GM12878 (cell line): Measurements from ENCODE around the gene DUT. TPM values are rescaled to one million over a fixed set of nuclear protein-coding genes. Genes with fewer than 3 reads are reported as not detected.

ENCODE experiments used
- BRCA1 ChIP-seq: IDR thresholded peaks from 2 replicates; pipeline ENCODE4 v1.6.1; 2011; ENCODE audit warnings: low read depth, low read length, improper control_type of control experiment
- CHD4 ChIP-seq: fragments of 200-600 bp; sonication (generic); IDR thresholded peaks from 2 replicates; pipeline ENCODE4 v1.6.1; 2016; ENCODE audit warnings: mild to moderate bottlenecking
- DPF2 ChIP-seq: fragments of 450-650 bp; IDR thresholded peaks from 2 replicates; pipeline ENCODE4 v1.6.1; 2017; ENCODE audit warnings: mild to moderate bottlenecking
- GABPA ChIP-seq: IDR thresholded peaks from 2 replicates; pipeline ENCODE4 v1.6.1; 2014; ENCODE audit warnings: antibody characterized with exemption, low read depth, mild to moderate bottlenecking, inconsistent platforms
- HDAC2 ChIP-seq: fragments of 200-600 bp; sonication (generic); IDR thresholded peaks from 2 replicates; pipeline ENCODE4 v1.6.1; 2017
- LARP7 ChIP-seq: fragments of 450-650 bp; IDR thresholded peaks from 2 replicates; pipeline ENCODE4 v1.6.1; 2017; ENCODE audit warnings: mild to moderate bottlenecking
- PRDM15 ChIP-seq: fragments of 450-650 bp; formaldehyde crosslinking; IDR thresholded peaks from 2 replicates; pipeline ENCODE4 v1.4.0; 2020; ENCODE audit warnings: mild to moderate bottlenecking, moderate library complexity
- RAD21 ChIP-seq: IDR thresholded peaks from 2 replicates; pipeline ENCODE4 v1.6.1; 2011; ENCODE audit warnings: mild to moderate bottlenecking, low read depth, low read length, moderate library complexity; ENCODE audit not compliant: insufficient read depth
- RCOR1 ChIP-seq: conservative IDR thresholded peaks from 2 replicates; pipeline ENCODE4 v1.6.1; 2012; ENCODE audit warnings: low read depth, low read length, improper control_type of control experiment
- RELB ChIP-seq: fragments of 450-650 bp; IDR thresholded peaks from 2 replicates; pipeline ENCODE4 v1.6.1; 2017; ENCODE audit warnings: low read depth, mild to moderate bottlenecking, moderate library complexity
- TBL1XR1 ChIP-seq: IDR thresholded peaks from 2 replicates; pipeline ENCODE4 v1.6.1; 2012; ENCODE audit warnings: low read depth, low read length, improper control_type of control experiment
- ZNF274 ChIP-seq: IDR thresholded peaks from one replicate; pipeline ENCODE4 v1.8.0; 2011; ENCODE audit not compliant: insufficient read length, insufficient read depth
- ZZZ3 ChIP-seq: IDR thresholded peaks from 2 replicates; pipeline ENCODE4 v1.6.1; 2011; ENCODE audit warnings: low read depth; ENCODE audit not compliant: control insufficient read depth, insufficient read length
- polyA plus RNA-seq, 11 experiments: library from polyadenylated mRNA; depleted of rRNA in 4 of 11; unstranded in 6 of 11; stranded (reverse) in 5 of 11; fragments of >200 nt; fragmentation: Nextera tagmentation in 4 of 11; fragmentation: Illumina TruSeq in 1 of 11; extraction: Ambion mirVana in 4 of 11; extraction: Trizol in 1 of 11; gene quantifications; 1 replicate in 1 of 11; 2 replicates in 10 of 11; pipeline versions ENCODE4 v1.2.1 to v1.2.3, GENCODE V29; 2011 to 2016; ENCODE audit warnings: inconsistent platforms in 2 of 11, missing spikeins in 2 of 11, low read depth in 1 of 11
- total RNA-seq, 4 experiments: library from RNA; depleted of rRNA in 3 of 4; stranded (reverse); fragments of >200 nt in 3 of 4; fragmentation: Illumina TruSeq in 1 of 4; extraction: Trizol in 1 of 4; gene quantifications; 2 replicates each; pipeline versions ENCODE4 v1.2.1 to v1.2.3, GENCODE V29; 2013 to 2021
- TF ChIP-seq, protein P1 (sequence below): fragments of 450-650 bp; IDR thresholded peaks from 2 replicates; pipeline ENCODE4 v1.6.1; 2016; ENCODE audit warnings: mild to moderate bottlenecking, moderate library complexity, borderline replicate concordance
- TF ChIP-seq, protein P2 (sequence below): fragments of 450-650 bp; IDR thresholded peaks from 2 replicates; pipeline ENCODE4 v1.6.1; 2017; ENCODE audit warnings: mild to moderate bottlenecking, moderate library complexity

Gene DUT
- total and polyA plus RNA-seq, 10 of the 15 experiments (the other 5 are each of a cell fraction or from before 2014, with no cell fraction given): 20.1 to 452 (median 149) TPM

DNA sequence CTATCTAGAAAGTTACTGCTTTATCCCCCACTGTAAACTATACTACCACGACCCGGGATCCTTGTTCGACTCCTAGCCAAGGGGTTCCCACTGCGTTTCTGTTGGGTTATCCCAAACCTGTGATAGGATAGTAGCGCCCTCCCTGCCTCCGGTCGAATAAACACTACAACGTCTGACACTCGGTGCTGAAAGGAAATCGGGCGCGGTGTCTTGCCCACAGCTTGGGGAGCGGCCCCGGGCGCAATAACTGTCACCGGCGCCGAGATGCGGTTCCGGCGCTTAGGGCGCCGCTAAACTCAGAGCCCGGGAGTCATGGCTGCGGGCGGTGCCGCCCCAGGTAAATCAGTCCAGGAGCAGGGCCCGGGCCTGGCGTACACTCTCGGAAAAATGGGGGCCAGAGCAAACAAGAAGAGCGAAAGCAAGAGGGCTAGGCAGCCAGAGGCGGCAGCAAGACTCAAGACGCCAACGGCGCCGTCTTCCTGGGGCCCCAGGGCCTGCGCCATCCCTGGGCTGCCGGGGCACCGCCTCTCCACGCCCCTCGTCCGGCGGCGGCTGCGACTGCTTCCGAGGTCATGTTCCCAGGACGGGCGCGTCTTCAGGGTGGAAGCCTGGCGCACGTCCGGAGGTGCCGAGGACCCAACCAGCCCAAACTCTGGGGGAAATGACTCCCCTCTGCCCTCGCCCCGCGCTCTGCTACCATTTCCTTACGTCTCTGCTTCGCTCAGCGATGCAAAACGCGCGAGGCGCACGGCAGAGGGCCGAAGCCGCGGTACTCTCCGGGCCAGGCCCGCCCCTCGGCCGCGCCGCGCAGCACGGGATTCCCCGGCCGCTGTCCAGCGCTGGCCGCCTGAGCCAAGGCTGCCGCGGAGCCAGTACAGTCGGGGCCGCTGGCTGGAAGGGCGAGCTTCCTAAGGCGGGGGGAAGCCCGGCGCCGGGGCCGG lies at the start of gene DUT (continued):
- no peak for TF ChIP-seq BRCA1
- peak; percentile 17; the same call in 1 of the 2 replicates for TF ChIP-seq TBL1XR1
- no peak for TF ChIP-seq CHD4
- peak; percentile 88 for TF ChIP-seq GABPA
- TF ChIP-seq PRDM15 (CRISPR knock-in tag): no peak
- TF ChIP-seq RCOR1: no peak
- TF ChIP-seq, protein P1, sequence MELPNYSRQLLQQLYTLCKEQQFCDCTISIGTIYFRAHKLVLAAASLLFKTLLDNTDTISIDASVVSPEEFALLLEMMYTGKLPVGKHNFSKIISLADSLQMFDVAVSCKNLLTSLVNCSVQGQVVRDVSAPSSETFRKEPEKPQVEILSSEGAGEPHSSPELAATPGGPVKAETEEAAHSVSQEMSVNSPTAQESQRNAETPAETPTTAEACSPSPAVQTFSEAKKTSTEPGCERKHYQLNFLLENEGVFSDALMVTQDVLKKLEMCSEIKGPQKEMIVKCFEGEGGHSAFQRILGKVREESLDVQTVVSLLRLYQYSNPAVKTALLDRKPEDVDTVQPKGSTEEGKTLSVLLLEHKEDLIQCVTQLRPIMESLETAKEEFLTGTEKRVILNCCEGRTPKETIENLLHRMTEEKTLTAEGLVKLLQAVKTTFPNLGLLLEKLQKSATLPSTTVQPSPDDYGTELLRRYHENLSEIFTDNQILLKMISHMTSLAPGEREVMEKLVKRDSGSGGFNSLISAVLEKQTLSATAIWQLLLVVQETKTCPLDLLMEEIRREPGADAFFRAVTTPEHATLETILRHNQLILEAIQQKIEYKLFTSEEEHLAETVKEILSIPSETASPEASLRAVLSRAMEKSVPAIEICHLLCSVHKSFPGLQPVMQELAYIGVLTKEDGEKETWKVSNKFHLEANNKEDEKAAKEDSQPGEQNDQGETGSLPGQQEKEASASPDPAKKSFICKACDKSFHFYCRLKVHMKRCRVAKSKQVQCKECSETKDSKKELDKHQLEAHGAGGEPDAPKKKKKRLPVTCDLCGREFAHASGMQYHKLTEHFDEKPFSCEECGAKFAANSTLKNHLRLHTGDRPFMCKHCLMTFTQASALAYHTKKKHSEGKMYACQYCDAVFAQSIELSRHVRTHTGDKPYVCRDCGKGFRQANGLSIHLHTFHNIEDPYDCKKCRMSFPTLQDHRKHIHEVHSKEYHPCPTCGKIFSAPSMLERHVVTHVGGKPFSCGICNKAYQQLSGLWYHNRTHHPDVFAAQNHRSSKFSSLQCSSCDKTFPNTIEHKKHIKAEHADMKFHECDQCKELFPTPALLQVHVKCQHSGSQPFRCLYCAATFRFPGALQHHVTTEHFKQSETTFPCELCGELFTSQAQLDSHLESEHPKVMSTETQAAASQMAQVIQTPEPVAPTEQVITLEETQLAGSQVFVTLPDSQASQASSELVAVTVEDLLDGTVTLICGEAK: peak; percentile 87
- no peak for TF ChIP-seq HDAC2
- no peak for TF ChIP-seq ZZZ3
- TF ChIP-seq, protein P2, sequence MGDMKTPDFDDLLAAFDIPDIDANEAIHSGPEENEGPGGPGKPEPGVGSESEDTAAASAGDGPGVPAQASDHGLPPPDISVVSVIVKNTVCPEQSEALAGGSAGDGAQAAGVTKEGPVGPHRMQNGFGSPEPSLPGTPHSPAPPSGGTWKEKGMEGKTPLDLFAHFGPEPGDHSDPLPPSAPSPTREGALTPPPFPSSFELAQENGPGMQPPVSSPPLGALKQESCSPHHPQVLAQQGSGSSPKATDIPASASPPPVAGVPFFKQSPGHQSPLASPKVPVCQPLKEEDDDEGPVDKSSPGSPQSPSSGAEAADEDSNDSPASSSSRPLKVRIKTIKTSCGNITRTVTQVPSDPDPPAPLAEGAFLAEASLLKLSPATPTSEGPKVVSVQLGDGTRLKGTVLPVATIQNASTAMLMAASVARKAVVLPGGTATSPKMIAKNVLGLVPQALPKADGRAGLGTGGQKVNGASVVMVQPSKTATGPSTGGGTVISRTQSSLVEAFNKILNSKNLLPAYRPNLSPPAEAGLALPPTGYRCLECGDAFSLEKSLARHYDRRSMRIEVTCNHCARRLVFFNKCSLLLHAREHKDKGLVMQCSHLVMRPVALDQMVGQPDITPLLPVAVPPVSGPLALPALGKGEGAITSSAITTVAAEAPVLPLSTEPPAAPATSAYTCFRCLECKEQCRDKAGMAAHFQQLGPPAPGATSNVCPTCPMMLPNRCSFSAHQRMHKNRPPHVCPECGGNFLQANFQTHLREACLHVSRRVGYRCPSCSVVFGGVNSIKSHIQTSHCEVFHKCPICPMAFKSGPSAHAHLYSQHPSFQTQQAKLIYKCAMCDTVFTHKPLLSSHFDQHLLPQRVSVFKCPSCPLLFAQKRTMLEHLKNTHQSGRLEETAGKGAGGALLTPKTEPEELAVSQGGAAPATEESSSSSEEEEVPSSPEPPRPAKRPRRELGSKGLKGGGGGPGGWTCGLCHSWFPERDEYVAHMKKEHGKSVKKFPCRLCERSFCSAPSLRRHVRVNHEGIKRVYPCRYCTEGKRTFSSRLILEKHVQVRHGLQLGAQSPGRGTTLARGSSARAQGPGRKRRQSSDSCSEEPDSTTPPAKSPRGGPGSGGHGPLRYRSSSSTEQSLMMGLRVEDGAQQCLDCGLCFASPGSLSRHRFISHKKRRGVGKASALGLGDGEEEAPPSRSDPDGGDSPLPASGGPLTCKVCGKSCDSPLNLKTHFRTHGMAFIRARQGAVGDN: peak; percentile 59
- TF ChIP-seq LARP7: peak; percentile 84; the same call in 1 of the 2 replicates
- no peak for TF ChIP-seq ZNF274
- TF ChIP-seq RAD21: no peak
- peak; percentile 66; the same call in 1 of the 2 replicates for TF ChIP-seq RELB
- TF ChIP-seq DPF2: peak; percentile 75; the same call in 1 of the 2 replicates
